Measurements from ENCODE around the gene TMEM53. TPM values are rescaled to one million over a fixed set of nuclear protein-coding genes. Genes with fewer than 3 reads are reported as not detected.

TMEM53 gene
- total and polyA plus RNA-seq, 9 donors = 4.1 to 17.9 (median 11.4) TPM

DNA sequence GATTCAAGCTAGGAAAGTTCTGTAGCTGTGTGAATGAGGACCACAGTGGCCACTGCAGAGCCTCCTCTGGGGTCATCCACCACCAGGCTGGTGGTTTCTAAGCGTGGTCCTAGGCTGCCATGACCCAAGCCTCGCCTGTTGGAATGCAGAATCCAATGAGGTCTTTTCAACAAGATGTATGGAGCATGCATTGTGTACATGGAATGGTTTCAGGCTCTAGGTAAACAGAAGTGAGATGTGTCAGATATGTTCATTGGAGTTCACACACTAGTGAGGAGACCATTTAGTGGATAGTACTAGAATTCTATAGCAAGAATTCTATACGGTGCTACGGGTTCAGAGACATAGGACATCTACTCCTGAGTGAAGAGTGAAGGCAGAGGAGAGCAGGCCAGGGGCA lies 46.0 kb upstream of the TMEM53 start:
- no peaks in the 10 kb centered on the region for H3K4me1 ChIP-seq (ENCODE audit: insufficient read depth)
- DNase-seq = peak in 1 of 5 donors; percentile 4
- H3K36me3 ChIP-seq = no peaks in the 10 kb centered on the region
- H3K4me3 ChIP-seq = no peak overlapping the region
- intact Hi-C loops (cut with DNase I) = no loop called here
- TF ChIP-seq EP300 (IDR thresholded peaks at IDR 0.05) (no peak), POLR2A (IDR thresholded peaks at IDR 0.05) (no peak)
- TF ChIP-seq, protein P1, sequence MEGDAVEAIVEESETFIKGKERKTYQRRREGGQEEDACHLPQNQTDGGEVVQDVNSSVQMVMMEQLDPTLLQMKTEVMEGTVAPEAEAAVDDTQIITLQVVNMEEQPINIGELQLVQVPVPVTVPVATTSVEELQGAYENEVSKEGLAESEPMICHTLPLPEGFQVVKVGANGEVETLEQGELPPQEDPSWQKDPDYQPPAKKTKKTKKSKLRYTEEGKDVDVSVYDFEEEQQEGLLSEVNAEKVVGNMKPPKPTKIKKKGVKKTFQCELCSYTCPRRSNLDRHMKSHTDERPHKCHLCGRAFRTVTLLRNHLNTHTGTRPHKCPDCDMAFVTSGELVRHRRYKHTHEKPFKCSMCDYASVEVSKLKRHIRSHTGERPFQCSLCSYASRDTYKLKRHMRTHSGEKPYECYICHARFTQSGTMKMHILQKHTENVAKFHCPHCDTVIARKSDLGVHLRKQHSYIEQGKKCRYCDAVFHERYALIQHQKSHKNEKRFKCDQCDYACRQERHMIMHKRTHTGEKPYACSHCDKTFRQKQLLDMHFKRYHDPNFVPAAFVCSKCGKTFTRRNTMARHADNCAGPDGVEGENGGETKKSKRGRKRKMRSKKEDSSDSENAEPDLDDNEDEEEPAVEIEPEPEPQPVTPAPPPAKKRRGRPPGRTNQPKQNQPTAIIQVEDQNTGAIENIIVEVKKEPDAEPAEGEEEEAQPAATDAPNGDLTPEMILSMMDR (IDR thresholded peaks at IDR 0.05) = no peak
- no peak overlapping the region for H3K27ac ChIP-seq
- no peaks in the 10 kb centered on the region for H3K27me3 ChIP-seq
- H3K9me3 ChIP-seq = no peaks in the 10 kb centered on the region
- 76 to 91% (median 82%) methylated on average over 4 of the region's 4 CpGs for WGBS, 3 donors

DNA sequence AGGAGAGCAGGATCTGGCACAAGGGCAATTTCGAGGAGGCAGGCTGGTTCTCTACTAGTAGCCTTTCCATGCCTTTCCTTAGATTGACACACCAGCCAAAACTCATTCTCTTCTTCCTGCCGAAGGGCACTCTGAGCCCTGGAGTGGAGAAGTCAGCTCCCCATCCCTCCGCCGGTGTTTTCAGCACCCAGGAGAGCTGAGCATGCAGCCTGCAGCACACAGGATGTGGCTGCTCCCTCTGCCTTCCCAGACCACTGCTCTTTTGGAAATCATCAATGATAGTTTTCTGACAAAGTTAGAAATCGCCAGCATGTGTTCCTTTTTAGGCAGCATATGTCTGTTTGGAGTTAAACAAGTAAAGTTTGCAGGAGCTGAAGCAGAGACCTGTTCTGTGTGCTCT lies 45.0 kb upstream of the TMEM53 start:
- no peak for TF ChIP-seq EP300 (IDR thresholded peaks at IDR 0.05)
- intact Hi-C loops (cut with DNase I) = no loop called here
- WGBS, 3 donors = 54 to 68% (median 66%) methylated on average over 5 of the region's 5 CpGs
- H3K27ac ChIP-seq = no peak overlapping the region
- no peak overlapping the region for H3K4me3 ChIP-seq
- no peaks in the 10 kb centered on the region for H3K9me3 ChIP-seq
- no peaks in the 10 kb centered on the region for H3K36me3 ChIP-seq
- no peaks in the 10 kb centered on the region for H3K4me1 ChIP-seq (ENCODE audit: insufficient read depth)
- peak in 1 of 5 donors; percentile 13 for DNase-seq
- H3K27me3 ChIP-seq = no peaks in the 10 kb centered on the region

DNA sequence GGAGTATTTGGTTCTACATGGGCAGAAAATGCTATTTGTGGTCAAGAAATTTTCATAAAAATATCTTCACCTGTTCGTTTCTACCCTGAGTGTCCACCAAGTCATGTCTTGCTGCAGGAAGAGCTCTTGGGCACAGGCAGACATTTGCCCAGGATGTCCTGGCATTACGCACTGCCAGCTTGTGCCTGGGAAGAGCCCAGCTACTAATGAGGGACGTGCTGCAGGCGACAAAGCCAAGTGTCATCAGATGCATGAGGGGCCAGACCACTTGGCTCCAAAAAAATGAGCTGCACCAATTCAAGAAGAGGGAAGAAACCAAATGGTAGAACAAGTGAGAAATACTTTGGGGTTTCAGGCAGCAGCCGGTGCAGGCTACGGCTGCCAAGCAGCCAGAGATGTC lies 43.8 kb upstream of the TMEM53 start:
- DNase-seq = no peak
- no peaks in the 10 kb centered on the region for H3K27me3 ChIP-seq
- H3K27ac ChIP-seq = no peak overlapping the region
- 84 to 87% (median 85%) methylated on average over 6 of the region's 6 CpGs for WGBS, 3 donors
- H3K4me3 ChIP-seq = no peak overlapping the region
- TF ChIP-seq, protein P1 (IDR thresholded peaks at IDR 0.05) = no peak
- TF ChIP-seq POLR2A (IDR thresholded peaks at IDR 0.05) (no peak), EP300 (IDR thresholded peaks at IDR 0.05) (no peak)
- H3K9me3 ChIP-seq = no peaks in the 10 kb centered on the region
- H3K4me1 ChIP-seq (ENCODE audit: insufficient read depth) = no peaks in the 10 kb centered on the region
- intact Hi-C loops (cut with DNase I) = no loop called here
- H3K36me3 ChIP-seq = no peaks in the 10 kb centered on the region

DNA sequence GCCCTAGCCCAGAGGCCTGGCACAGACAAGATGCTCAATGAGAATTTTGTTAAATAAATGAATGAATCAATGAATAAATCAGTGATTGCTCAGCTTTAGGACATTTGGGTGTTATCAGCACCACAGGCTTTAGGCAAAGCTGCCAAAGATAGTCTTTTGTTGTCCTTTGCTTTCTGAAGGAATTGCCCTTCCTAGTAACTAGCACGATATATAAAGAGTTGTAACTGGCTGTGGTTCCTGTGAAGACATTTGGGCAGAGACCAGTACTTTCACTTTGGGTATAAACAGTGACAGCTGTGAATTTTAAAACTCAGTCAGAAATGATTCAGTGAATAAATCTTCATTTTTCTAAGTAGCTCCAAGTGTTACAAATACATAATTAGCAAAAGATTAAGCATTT lies 43.4 kb upstream of the TMEM53 start:
- no peaks in the 10 kb centered on the region for H3K36me3 ChIP-seq
- no peak overlapping the region for H3K27ac ChIP-seq
- H3K4me3 ChIP-seq = no peak overlapping the region
- WGBS, 3 donors = 11 to 36% (median 19%) methylated on average over 1 of the region's 1 CpG
- no peaks in the 10 kb centered on the region for H3K9me3 ChIP-seq
- H3K27me3 ChIP-seq = no peaks in the 10 kb centered on the region
- no peak for DNase-seq
- H3K4me1 ChIP-seq (ENCODE audit: insufficient read depth) = no peaks in the 10 kb centered on the region
- intact Hi-C loops (cut with DNase I) = no loop called here
- TF ChIP-seq EP300 (IDR thresholded peaks at IDR 0.05) = no peak
- TF ChIP-seq POLR2A (IDR thresholded peaks at IDR 0.05) = no peak
- TF ChIP-seq, protein P1 (IDR thresholded peaks at IDR 0.05) = no peak

DNA sequence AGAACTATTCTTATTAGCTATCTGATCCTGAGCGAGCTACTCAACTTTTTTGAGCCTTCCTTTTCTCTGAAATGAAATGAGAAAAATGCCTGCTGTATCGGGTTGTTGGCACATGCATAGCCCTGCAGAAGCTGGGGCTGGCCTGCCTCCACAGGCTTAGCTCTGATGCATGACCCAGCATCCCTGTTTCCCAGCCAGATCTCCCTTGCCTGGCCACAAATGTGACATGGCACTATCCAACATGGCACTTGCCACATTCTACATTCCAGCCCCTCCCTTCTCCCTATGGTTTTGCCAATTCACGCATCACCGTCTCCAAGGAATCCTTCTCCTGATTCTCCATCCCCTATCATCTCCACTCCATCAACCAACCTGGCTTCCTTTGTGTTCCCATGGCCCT lies 42.9 kb upstream of the TMEM53 start:
- Histone ChIP-seq H3K27ac (no peak overlapping the region), H3K9me3 (no peaks in the 10 kb centered on the region), H3K4me1 (ENCODE audit: insufficient read depth) (no peaks in the 10 kb centered on the region), H3K27me3 (no peaks in the 10 kb centered on the region), H3K36me3 (no peaks in the 10 kb centered on the region), H3K4me3 (no peak overlapping the region)
- intact Hi-C loops (cut with DNase I) = no loop called here
- WGBS, 3 donors = 88 to 89% (median 89%) methylated on average over 4 of the region's 4 CpGs
- TF ChIP-seq, protein P1 (IDR thresholded peaks at IDR 0.05) = no peak
- no peak for TF ChIP-seq EP300 (IDR thresholded peaks at IDR 0.05)
- TF ChIP-seq POLR2A (IDR thresholded peaks at IDR 0.05) = no peak
- DNase-seq = no peak

All from ovary (tissue), 9 donors.